ENCODE data around the gene SWAP70.
A peak's percentile ranks its signal among the peaks of the same experiment; 100 is the strongest.
"Not testable (repeated sequence)": the region's sequence is repeated elsewhere in the genome, so short reads cannot be mapped to it uniquely, and the experiment has no call there.

The SWAP70 gene

GRCh38 chr11:9663699-9664275 is at the start of gene SWAP70:
Gene SWAP70, plus strand, starts transcription at chr11:9664077. Its CDS starts 103 bp downstream, at chr11:9664180.
- DNase-seq (ENCODE audit: low read depth, low spot score): peak; percentile 44

- DNase-seq (ENCODE audit: low read depth, low spot score): no peak
Measured at GRCh38 chr11:9615031-9615451, 48.8 kb upstream of the SWAP70 start.

DNA sequence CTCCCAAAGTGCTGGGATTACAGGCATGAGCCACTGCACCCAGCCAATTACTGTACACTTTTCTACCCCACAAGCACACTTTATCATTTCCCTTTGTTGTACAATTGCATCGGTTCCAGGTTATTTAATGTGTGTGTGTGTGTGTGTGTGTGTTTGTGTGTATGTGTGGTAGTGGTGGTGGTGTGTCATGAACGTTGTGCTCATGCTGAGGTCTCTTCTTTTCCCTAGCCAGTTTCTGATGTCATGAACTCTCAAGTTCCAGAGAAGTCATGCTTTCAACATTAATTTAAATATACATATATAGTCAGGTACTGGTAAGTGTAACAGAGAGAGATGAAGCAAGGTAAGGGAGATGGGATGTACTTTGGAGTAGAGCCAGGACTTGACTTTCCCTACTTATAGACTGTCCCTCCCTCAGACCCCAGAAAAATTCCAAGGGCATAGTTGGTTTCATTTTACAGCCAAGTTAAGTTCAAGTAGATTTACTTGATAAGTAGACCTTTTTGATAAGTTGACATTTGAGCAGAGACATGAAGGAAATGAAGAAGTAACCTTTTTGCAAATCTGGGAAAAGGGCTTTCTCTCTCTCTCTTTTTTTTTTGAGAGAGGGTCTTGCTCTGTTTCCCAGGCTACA is 47.7 kb upstream of the SWAP70 start:
- DNase-seq (ENCODE audit: low read depth, low spot score): no peak

DNA sequence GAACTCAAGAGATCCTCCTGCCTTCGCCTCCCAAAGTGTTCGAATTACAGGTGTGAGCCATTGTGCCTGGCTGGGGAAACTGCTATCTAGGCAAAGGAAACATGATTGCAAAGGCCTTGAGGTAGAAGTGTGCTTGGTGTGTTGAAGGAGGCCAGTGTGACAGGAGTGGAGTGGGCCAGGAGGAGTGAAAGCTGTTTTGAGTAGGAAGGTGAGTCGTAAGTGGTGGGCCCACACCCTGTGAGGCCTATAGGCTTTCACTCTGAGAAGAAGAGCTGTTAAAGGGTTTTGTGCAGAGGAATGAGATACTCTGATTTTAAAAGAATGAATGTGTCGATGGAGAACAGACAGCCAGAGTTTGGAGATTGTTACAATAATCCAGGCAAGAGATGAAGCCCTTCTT is 47.0 kb upstream of the SWAP70 start:
- no peak for DNase-seq (ENCODE audit: low read depth, low spot score)

DNA sequence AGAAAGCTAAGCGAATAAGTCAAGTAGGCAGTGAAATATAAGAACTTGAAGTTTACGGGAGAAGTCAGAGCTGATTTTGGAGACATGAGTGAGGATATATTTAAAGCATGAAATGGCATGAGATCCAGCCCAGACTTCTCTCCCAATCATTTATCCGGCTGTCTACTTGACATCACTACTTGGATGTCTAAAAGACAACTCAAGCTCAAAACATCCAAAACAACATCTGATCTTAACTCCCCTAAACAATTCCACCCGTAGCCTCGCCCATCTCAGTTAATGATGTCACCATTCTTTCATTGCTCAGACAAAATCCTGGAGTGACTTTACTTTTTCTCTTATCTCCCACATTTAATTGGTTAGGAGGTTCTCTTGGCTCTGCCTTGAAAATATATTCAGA is 45.9 kb upstream of the SWAP70 start:
- DNase-seq (ENCODE audit: low read depth, low spot score): no peak

GRCh38 chr11:9619004-9619403 is 44.9 kb upstream of the SWAP70 start:
- DNase-seq (ENCODE audit: low read depth, low spot score): no peak

GRCh38 chr11:9619971-9620370 is 43.9 kb upstream of the SWAP70 start:
- no peak for DNase-seq (ENCODE audit: low read depth, low spot score)

DNA sequence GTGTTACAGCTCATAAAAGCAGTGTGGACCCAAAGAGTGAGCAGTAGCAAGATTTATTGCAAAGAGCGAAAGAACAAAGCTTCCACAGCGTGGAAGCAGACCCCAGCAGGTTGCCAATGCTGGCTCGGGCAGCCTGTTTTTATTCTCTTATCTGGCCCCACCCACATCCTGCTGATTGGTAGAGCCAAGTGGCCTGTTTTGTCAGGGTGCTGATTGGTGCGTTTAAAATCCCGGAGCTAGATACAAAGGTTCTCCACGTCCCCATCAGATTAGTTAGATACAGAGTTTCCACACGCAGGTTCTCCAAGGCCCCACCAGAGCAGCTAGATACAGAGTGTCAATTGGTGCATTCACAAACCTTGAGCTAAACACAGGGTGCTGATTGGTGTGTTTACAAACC is 41.5 kb upstream of the SWAP70 start:
- not testable (repeated sequence) for DNase-seq (ENCODE audit: low read depth, low spot score)

GRCh38 chr11:9623053-9623452 is 40.8 kb upstream of the SWAP70 start:
- not testable (repeated sequence) for DNase-seq (ENCODE audit: low read depth, low spot score)

DNA sequence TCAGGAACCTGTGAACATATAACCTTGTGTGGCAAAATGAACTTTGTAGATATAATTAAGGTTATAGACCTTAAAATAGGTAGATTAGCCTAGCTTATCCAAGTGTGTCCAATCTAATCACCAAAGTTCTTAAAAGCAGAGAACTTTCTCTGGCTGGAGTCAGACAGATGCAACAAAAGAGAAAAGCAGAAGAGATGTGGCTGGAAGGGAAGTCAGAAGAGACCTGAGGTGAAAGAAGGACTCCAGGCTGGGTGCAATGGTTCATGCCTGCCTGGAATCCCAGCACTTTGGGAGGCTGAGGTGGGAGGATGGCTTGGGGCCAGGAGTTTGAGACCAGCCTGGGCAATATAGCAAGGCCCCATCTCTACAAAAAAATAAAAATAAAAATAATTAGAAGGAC is 39.4 kb upstream of the SWAP70 start:
- no peak for DNase-seq (ENCODE audit: low read depth, low spot score)

DNA sequence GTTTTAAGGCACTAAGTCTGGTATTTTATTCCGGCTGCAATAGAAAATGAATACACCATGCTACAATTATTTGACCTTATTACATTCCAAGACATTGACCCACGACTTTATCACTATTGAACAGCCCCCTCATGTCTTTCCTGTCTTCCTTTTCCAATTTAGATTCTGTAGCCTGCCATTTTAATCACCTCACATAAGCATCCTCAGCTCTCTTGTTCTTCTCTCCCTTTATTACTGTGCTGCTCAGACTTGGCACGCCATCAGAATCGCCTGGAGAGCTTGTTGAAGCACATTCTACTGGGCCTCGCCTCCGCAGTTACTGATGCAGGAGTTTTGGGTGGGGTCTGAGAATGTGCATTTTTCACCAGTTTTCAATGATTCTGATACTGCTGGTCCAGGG is 38.7 kb upstream of the SWAP70 start:
- DNase-seq (ENCODE audit: low read depth, low spot score): no peak

- no peak for DNase-seq (ENCODE audit: low read depth, low spot score)
Measured at GRCh38 chr11:9625728-9626127, 38.1 kb upstream of the SWAP70 start.

- DNase-seq (ENCODE audit: low read depth, low spot score): no peak
Measured at GRCh38 chr11:9626496-9627394, 37.1 kb upstream of the SWAP70 start.

- no peak for DNase-seq (ENCODE audit: low read depth, low spot score)
Measured at GRCh38 chr11:9629064-9629463, 34.8 kb upstream of the SWAP70 start.

DNA sequence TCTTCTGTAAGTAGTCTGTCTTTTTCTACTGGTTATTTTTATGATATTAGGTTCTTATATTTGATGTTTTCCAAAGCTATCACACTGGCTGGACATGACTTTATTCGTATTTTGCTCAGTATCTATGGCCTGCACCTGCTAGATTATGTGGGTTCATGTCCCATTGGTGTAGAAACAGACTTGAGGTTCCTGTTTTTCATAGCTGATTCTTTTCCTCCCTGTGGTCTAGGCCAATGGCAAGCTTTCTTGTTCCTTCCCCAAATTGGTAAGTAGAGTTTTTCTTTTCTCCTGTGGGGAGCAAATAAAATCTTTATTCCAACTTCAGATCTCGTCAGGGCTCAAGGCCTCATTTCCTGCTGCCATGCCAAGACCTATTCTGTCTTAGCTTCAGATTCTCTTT is 30.2 kb upstream of the SWAP70 start:
- no peak for DNase-seq (ENCODE audit: low read depth, low spot score)

- DNase-seq (ENCODE audit: low read depth, low spot score): no peak
Measured at GRCh38 chr11:9636691-9637090, 27.2 kb upstream of the SWAP70 start.

DNA sequence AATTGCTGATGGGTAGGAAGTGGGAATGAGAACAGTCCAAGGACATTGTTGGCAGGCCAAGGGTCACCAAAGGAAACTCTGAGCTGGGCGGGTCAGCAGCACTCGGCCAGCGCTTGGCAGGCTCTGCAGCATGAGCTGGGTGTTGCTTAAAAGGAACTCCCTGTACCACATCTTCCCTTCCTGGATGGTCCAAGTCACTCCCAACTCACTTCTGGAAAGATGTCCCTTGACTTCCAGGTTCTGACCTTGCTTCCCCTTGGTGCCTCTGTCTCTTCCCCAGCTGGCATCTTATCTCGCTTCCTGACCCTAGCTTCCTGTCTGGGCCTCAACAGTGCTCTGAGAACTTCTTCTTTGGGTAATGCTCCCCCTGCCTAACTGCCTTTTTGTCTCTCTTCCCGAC is 24.8 kb upstream of the SWAP70 start:
- no peak for DNase-seq (ENCODE audit: low read depth, low spot score)

- DNase-seq (ENCODE audit: low read depth, low spot score): no peak
Measured at GRCh38 chr11:9639985-9640384, 23.9 kb upstream of the SWAP70 start.

GRCh38 chr11:9642894-9643293 is 21.0 kb upstream of the SWAP70 start:
- DNase-seq (ENCODE audit: low read depth, low spot score): no peak

DNA sequence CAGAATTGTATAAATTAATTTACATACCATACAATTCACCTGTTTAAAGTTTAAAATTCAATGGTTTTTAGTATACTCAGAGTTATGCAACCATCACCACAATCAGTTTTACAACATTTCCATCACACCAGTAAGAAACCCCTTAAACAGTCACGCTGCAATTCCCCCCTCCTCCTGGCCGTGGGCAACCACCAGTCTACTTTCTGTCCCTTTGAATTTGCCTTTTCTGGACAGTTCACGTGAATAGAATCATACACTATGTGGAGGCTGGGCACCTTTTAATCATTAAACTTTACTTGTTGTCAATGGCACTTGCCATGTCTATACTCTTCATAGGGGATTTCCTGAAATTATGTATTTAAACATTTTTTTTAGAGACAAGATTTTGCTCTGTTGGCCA is 20.1 kb upstream of the SWAP70 start:
- no peak for DNase-seq (ENCODE audit: low read depth, low spot score)

DNA sequence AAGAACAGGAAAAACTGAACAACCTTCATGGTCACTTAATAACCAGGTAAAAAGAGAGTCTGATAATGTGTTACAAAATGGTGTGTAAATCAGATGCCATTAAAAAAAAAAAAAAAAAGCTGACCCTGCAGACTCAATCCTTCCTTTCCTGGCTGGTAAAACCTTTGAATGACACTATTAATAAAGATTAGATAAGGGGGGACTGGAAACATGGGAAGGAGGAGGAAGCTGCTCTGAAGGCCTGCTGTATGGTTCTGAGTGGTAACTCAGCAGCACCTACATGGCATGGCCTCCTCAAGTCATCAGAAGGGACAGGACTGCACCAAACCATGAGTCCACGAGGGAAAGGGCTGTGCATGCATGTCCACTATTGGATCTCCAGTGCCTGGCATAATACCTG is 18.0 kb upstream of the SWAP70 start:
- DNase-seq (ENCODE audit: low read depth, low spot score): no peak

- DNase-seq (ENCODE audit: low read depth, low spot score): no peak
Measured at GRCh38 chr11:9646324-9646723, 17.6 kb upstream of the SWAP70 start.

GRCh38 chr11:9651481-9651880 is 12.4 kb upstream of the SWAP70 start:
- DNase-seq (ENCODE audit: low read depth, low spot score): no peak
